ENCODE results near the gene CCDC141.
"Not testable (repeated sequence)": the region's sequence is repeated elsewhere in the genome, so short reads cannot be mapped to it uniquely, and the experiment has no call there.

Gene CCDC141

GRCh38 chr2:178982652-178983051 is 67.3 kb downstream of the CCDC141 start:
- H3K27ac Mint-ChIP-seq; H3K27me3 Mint-ChIP-seq; DNase-seq; H3K36me3 Mint-ChIP-seq; H3K4me1 Mint-ChIP-seq; H3K9me3 Mint-ChIP-seq; H3K4me3 Mint-ChIP-seq; ATAC-seq (replicated peaks): not testable (repeated sequence)

DNA sequence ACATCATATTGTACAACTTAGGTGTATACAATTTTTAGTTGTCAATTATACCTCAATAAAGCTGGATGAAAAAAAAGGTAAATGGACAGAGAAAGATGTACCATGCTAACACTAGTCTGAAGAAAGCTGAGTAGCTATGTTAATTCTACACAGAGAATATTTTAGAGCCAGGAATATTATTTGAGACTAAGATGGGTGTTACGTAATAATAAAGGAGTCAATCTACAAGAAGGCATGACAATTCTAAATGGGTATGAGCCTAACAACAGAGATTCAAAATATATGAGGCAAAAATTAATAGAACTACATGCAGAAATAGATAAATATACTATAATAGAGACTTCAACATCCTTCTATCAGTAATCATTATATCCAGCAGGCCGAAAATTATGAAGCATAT is 69.1 kb downstream of the CCDC141 start:
- no peaks in the 10 kb centered on the region for H3K36me3 Mint-ChIP-seq
- no peak for ATAC-seq (replicated peaks)
- no peaks in the 10 kb centered on the region for H3K27me3 Mint-ChIP-seq
- no peak for DNase-seq
- peaks cover 0 to 2% of the 10 kb centered on the region in 2 donors for H3K9me3 Mint-ChIP-seq
- no peak overlapping the region for H3K4me3 Mint-ChIP-seq
- no peak overlapping the region for H3K27ac Mint-ChIP-seq
- H3K4me1 Mint-ChIP-seq = no peaks in the 10 kb centered on the region

DNA sequence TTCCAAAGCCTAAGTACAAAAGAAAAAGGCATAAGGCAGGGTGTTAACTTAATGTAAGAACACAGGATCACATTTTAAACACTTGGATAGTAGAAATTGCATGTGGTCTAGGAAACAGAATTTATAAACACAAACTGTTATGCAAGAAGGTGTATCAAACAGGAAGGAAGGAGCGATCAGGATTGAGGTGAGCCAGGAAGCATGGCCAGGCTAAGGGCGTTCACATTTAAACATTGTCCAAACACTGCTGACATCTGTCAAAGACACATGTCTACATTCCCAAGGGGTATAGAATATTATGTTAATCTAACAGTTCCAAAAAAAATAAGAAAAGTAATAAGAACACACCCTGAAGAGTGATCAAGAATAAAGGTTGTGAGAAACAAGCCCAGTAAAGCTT is 71.3 kb downstream of the CCDC141 start:
- Mint-ChIP-seq H3K27me3 (no peaks in the 10 kb centered on the region), H3K9me3 (peaks cover 0 to 2% of the 10 kb centered on the region in 2 donors), H3K27ac (no peak overlapping the region), H3K4me3 (no peak overlapping the region), H3K36me3 (no peaks in the 10 kb centered on the region), H3K4me1 (no peaks in the 10 kb centered on the region)
- DNase-seq = no peak
- no peak for ATAC-seq (replicated peaks)

DNA sequence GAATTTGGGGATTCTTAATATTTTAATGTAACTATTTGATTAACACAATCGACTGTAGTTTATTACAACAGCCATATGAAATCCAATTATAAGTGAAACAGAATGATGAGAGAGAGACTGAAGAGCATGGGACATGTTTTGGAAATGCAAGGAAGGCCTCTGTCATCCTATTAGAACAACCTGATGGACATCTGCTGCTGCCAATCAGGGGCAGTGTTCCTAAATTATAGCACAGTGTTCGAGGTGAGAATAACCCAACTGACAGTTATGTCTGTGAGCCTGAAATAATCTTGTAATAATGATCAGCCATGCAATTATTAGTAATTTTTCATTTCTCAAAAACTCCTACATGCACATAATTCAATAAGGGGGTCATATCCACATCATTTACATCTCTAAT is 73.6 kb downstream of the CCDC141 start:
- Mint-ChIP-seq H3K27ac (no peak overlapping the region), H3K4me1 (no peaks in the 10 kb centered on the region), H3K4me3 (no peak overlapping the region), H3K36me3 (no peaks in the 10 kb centered on the region), H3K27me3 (no peaks in the 10 kb centered on the region), H3K9me3 (peaks cover 0 to 3% of the 10 kb centered on the region in 2 donors)
- no peak for DNase-seq
- no peak for ATAC-seq (replicated peaks)

GRCh38 chr2:178962805-178963433 is 87.0 kb downstream of the CCDC141 start:
- Mint-ChIP-seq H3K27me3 (no peaks in the 10 kb centered on the region), H3K4me3 (no peak overlapping the region), H3K36me3 (peaks cover 0 to 3% of the 10 kb centered on the region in 2 donors), H3K9me3 (no peaks in the 10 kb centered on the region), H3K27ac (no peak overlapping the region), H3K4me1 (no peaks in the 10 kb centered on the region)
- DNase-seq (peak; percentile 4), ATAC-seq (replicated peaks) (peak; percentile 89 to 93)

DNA sequence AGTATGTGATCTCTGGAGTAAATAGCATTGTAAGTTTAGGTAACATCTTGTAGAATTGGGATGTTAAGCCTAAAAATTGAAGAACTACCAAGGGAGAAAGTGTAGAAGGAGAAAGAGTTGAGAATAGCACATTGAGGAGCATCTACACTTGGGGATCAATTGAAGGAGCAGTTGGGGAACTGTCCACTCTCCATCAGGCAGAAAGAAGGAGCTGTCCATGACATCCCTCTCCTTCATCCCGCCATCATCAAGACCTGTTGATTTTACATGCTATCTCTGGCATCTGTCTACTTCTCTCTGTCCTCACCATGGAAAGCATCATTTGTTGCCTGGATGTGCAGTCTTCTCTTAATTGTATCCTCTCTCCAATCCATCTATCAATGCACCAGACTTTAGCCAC is 87.8 kb downstream of the CCDC141 start:
- H3K4me1 Mint-ChIP-seq = no peaks in the 10 kb centered on the region
- no peaks in the 10 kb centered on the region for H3K9me3 Mint-ChIP-seq
- H3K27me3 Mint-ChIP-seq = no peaks in the 10 kb centered on the region
- ATAC-seq (replicated peaks) = no peak
- H3K4me3 Mint-ChIP-seq = no peak overlapping the region
- H3K27ac Mint-ChIP-seq = no peak overlapping the region
- H3K36me3 Mint-ChIP-seq = peaks cover 0 to 4% of the 10 kb centered on the region in 2 donors
- no peak for DNase-seq

- Mint-ChIP-seq H3K36me3 (peaks cover 0 to 1% of the 10 kb centered on the region in 2 donors), H3K9me3 (no peaks in the 10 kb centered on the region), H3K4me3 (no peak overlapping the region), H3K27ac (no peak overlapping the region), H3K27me3 (no peaks in the 10 kb centered on the region), H3K4me1 (no peaks in the 10 kb centered on the region)
- ATAC-seq (replicated peaks) = no peak
- no peak for DNase-seq
Measured at GRCh38 chr2:178954049-178954448, 95.9 kb downstream of the CCDC141 start.

GRCh38 chr2:178951266-178952006 is 98.5 kb downstream of the CCDC141 start:
- DNase-seq (no peak), ATAC-seq (replicated peaks) (no peak)
- Mint-ChIP-seq H3K4me1 (no peaks in the 10 kb centered on the region), H3K36me3 (peaks cover 7 to 8% of the 10 kb centered on the region in 2 donors), H3K27ac (no peak overlapping the region), H3K27me3 (no peaks in the 10 kb centered on the region), H3K9me3 (peaks cover 7% of the 10 kb centered on the region in 2 donors), H3K4me3 (no peak overlapping the region)

DNA sequence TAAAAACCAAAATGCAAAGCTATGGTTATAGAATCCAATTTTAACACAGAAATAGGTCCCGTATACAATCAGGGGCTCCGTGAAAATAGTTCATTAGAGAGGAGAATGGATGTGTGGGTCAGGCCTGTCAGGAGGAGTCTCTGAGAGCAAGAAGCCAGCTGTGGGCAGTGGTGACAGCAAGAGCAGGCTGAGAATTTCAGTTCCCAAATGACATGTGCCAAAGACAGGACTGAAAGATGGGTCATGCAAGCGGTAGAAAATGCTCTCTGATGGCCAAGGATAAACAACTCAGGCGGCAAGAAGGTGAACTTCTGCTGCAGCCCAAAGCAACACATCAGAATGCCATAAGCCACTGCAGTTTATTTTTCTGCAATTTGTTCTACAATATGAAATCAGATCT is 100.4 kb downstream of the CCDC141 start:
- DNase-seq (no peak), ATAC-seq (replicated peaks) (no peak)
- Mint-ChIP-seq H3K4me3 (no peak overlapping the region), H3K27me3 (no peaks in the 10 kb centered on the region), H3K9me3 (peaks cover 7% of the 10 kb centered on the region in 2 donors), H3K36me3 (peaks cover 7 to 8% of the 10 kb centered on the region in 2 donors), H3K27ac (no peak overlapping the region), H3K4me1 (no peaks in the 10 kb centered on the region)

- Mint-ChIP-seq H3K4me1 (no peaks in the 10 kb centered on the region), H3K27me3 (no peaks in the 10 kb centered on the region), H3K4me3 (no peak overlapping the region), H3K9me3 (peaks cover 7% of the 10 kb centered on the region in 2 donors), H3K36me3 (peaks cover 7 to 8% of the 10 kb centered on the region in 2 donors), H3K27ac (no peak overlapping the region)
- ATAC-seq (replicated peaks) (no peak), DNase-seq (no peak)
Measured at GRCh38 chr2:178949151-178949550, 100.8 kb downstream of the CCDC141 start.

GRCh38 chr2:178947006-178947405 is 102.9 kb downstream of the CCDC141 start:
- DNase-seq (no peak), ATAC-seq (replicated peaks) (no peak)
- Mint-ChIP-seq H3K36me3 (peaks cover 7 to 11% of the 10 kb centered on the region in 2 donors), H3K27me3 (no peaks in the 10 kb centered on the region), H3K9me3 (peaks cover 7% of the 10 kb centered on the region in 2 donors), H3K4me1 (no peaks in the 10 kb centered on the region), H3K4me3 (no peak overlapping the region), H3K27ac (no peak overlapping the region)

DNA sequence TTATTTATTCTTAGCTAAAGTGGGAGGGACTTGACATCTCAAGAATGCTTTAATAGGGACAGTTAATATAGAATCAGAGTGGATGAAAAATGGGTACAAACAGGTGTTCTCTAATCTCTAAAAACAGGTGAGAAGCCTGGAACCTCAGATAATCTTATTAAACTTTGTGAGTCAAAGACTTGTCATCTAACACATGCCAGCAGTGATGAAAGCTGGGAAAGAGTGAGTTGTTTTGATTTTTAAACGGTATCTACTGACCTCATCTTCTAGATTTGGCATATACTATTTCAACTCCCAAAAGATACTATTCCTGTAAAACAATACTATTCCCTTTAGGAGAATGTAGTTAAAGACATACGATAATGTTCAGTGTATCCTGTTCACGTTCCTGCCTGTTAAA is 103.4 kb downstream of the CCDC141 start:
- peaks cover 7% of the 10 kb centered on the region in 2 donors for H3K9me3 Mint-ChIP-seq
- H3K4me3 Mint-ChIP-seq = no peak overlapping the region
- ATAC-seq (replicated peaks) (no peak), DNase-seq (no peak)
- peaks cover 7 to 11% of the 10 kb centered on the region in 2 donors for H3K36me3 Mint-ChIP-seq
- no peaks in the 10 kb centered on the region for H3K27me3 Mint-ChIP-seq
- H3K4me1 Mint-ChIP-seq = no peaks in the 10 kb centered on the region
- H3K27ac Mint-ChIP-seq = no peak overlapping the region

- Mint-ChIP-seq H3K4me3 (no peak overlapping the region), H3K27me3 (no peaks in the 10 kb centered on the region), H3K36me3 (peaks cover 7 to 18% of the 10 kb centered on the region in 2 donors), H3K4me1 (no peaks in the 10 kb centered on the region), H3K9me3 (peaks cover 7% of the 10 kb centered on the region in 2 donors), H3K27ac (no peak overlapping the region)
- DNase-seq = no peak
- no peak for ATAC-seq (replicated peaks)
Measured at GRCh38 chr2:178943745-178944144, 106.2 kb downstream of the CCDC141 start.

DNA sequence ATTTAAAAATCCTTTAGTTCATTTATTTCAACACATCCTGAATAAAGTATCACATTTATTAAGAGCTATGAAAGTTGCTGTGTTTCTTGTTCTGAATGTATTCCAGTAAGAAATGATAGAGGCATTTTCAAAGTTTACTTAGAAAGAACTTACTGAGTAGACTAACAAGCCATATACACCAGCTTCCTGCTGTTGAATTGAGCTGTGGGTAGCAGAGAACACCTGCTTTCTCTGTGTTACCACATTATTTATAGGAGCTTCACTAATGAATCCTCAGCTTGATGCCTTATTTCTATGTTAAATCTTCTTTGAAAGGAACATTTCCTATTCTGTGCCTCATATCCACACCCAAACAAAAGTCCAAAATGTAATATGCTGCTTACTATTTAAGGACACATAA is 115.4 kb downstream of the CCDC141 start:
- peaks cover 23 to 31% of the 10 kb centered on the region in 2 donors for H3K9me3 Mint-ChIP-seq
- no peak for ATAC-seq (replicated peaks)

DNA sequence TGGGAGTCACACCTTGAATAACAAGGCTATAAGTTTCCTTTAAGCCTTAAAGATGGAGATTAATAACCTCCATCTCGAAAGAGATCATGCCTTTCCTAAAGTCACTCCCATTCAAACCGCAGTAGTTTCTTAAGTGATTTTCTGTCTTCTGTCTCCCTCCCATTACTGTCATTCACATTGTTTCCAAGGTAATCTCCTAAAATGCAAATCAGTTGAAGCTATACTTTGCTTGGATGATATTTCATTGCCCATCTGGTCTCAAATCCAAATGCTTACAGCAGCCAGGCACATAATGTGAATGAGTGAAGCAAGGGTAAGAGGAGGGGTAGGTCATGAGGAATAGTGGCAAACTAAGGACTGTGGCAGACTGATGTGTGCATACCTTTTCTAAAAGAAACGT is 116.4 kb downstream of the CCDC141 start:
- Mint-ChIP-seq H3K4me3 (no peak overlapping the region), H3K27me3 (no peaks in the 10 kb centered on the region), H3K27ac (no peak overlapping the region), H3K36me3 (peaks cover 24 to 28% of the 10 kb centered on the region in 2 donors), H3K4me1 (no peaks in the 10 kb centered on the region), H3K9me3 (peaks cover 23 to 31% of the 10 kb centered on the region in 2 donors)
- DNase-seq (no peak), ATAC-seq (replicated peaks) (no peak)

More for the DNA sequence above, 115.4 kb downstream of the CCDC141 start:
- no peak overlapping the region for H3K27ac Mint-ChIP-seq
- DNase-seq = no peak
- no peaks in the 10 kb centered on the region for H3K27me3 Mint-ChIP-seq
- no peak overlapping the region for H3K4me3 Mint-ChIP-seq
- H3K4me1 Mint-ChIP-seq = no peaks in the 10 kb centered on the region
- H3K36me3 Mint-ChIP-seq = peaks cover 24 to 31% of the 10 kb centered on the region in 2 donors
